Esophagus muscularis mucosa (tissue), 4 donors: Measurements from ENCODE around the gene ETV7.

Experiments
- CTCF ChIP-seq, 3 experiments: fragments of 200-600 bp in 2 of 3; fragments of 450-650 bp in 1 of 3; sonication (generic) in 2 of 3; IDR thresholded peaks; one replicate each; pipeline ENCODE4 v1.5.1; 2017 to 2019; ENCODE audit warnings: antibody characterized with exemption in 3 of 3, mild to moderate bottlenecking in 2 of 3, moderate library complexity in 1 of 3
- EP300 ChIP-seq: sonication (generic); formaldehyde crosslinking; IDR thresholded peaks from one replicate; pipeline ENCODE4 v1.6.1; 2017; ENCODE audit warnings: antibody characterized with exemption
- POLR2A ChIP-seq: fragments of 450-650 bp; IDR thresholded peaks from one replicate; pipeline ENCODE4 v1.6.1; 2017; ENCODE audit warnings: antibody characterized with exemption, moderate library complexity, mild to moderate bottlenecking, low read depth
- POLR2AphosphoS5 ChIP-seq, 2 donors: sonication (generic); formaldehyde crosslinking; IDR thresholded peaks; one replicate each; pipeline ENCODE4 v1.6.1; 2017; ENCODE audit warnings: antibody characterized with exemption in 2 of 2

- TF ChIP-seq POLR2AphosphoS5 (IDR thresholded peaks at IDR 0.05) (no peak), CTCF (IDR thresholded peaks at IDR 0.05) (no peak), POLR2A (no peak), EP300 (no peak)
These were observed 8.5 kb downstream of the ETV7 start for GRCh38 chr6:36378936-36379335.
